GM18526 (cell line): ENCODE results near the gene CACNA2D4.

ENCODE experiments used
- POLR2A ChIP-seq: IDR thresholded peaks from 3 replicates; pipeline ENCODE4 v1.6.1; 2011; ENCODE audit not compliant: insufficient read length; ENCODE audit errors: extremely low read depth

The CACNA2D4 gene

DNA sequence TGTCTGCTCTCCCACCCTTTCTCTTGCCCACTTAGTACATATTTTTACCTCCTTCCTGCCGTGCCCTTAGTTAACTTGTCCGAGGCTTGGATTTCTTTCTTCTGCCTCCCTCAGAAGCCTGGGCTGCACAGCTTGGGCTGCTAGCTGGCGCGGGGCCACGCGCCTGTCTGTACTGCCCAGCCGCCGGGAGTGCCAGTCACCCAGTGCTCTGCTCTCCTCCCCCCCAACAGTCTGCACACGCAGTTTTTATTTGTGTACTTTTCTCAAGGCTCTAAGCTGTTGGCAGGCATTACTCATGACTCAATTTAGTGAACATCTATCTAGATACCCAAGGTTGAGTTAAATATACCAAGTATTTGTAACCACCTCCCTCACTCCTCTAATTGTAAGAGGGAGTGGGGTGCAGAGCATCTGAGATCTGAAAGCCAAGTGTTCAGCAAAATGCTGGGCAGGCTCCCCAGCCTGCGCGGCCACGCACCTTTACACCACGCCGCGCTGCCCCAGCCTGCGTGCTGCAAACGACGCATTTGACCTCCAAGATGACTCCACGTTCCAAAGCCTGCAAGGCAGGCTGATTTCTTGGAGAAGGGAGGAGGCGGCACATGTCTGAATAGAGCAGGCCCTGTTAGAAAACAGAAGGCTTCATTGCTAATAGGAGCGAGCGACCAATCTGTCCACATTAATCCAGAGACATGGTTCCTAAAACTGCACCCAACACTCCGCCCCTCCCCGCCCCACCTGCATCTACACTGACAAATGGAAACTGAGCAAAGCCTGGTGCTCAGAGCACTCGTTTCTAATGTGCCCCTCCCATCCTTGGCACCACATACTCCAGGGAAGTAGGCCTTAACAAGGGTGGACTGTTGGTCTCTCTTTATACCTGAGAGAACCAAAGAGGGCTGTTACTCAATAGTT is 18.2 kb upstream of the CACNA2D4 start:
- no peak for TF ChIP-seq POLR2A

DNA sequence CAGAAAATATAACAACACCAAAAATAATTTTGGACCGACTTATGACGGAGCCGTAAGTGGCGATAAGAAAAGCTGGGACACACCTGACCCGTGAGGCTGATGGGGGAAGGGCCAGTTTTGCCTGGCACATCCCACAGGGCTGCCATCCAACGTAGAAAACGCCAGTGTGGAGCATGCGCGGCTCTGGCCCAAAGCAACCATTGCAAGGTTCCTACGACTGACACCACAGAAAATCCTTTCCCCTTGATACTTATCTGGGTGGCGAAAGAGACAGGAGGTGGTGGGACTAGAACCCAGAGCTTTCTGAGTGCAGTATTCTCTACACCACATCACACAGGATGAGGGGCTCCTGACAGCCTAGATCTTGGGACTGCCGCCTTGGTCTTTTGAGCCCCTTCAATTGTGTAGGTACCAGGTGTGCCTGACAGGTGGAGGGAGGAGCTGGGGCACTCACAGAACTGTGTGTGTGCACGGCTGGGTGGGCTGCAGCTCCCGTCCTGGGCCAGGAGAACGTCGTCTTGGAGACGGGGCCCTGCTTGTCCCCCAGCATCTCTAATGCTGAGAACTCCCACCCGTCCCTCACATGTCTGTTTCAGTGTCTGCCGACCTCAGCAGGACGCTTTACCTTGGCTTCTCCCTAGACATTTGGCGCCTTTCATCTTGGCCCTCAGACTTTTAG is 17.4 kb upstream of the CACNA2D4 start:
- TF ChIP-seq POLR2A: no peak

DNA sequence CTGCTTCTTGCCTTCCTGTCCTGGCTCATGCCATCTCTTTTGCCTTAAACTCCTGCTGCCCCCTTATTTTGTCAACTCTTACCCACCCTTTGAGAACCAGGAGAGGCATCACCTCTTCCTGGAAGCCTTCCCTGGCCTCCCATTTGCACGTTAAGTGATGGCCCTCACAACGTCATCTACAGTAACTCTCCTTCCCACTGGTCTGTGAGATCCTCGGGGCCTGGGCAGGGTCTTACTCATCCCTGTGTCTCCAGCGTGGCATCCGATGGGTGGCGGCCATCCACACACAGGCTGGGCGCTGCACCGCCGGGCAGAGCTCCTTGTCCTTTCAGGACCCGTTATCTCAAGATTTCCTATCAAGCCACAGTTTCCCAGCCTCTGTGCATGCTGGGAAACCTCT is 16.8 kb upstream of the CACNA2D4 start:
- no peak for TF ChIP-seq POLR2A

DNA sequence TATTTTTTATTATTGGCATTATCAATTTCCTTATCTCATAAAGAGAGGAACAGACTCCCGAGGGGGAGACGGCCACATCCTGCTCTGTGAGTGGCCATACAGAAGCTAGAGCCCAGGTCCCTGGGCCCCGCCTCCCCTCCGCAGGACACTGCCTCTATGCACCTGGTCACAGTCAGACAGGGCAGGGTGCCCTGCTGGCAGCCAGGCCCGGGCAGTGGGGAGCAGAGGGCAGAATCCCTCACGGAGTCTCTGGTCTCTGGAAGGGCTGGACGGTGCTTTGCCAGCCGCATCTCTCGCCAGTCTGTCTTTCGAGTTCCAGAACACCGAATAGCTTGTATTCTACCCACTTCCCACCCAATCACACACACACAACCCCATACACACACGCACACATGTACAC is 16.4 kb upstream of the CACNA2D4 start:
- no peak for TF ChIP-seq POLR2A

DNA sequence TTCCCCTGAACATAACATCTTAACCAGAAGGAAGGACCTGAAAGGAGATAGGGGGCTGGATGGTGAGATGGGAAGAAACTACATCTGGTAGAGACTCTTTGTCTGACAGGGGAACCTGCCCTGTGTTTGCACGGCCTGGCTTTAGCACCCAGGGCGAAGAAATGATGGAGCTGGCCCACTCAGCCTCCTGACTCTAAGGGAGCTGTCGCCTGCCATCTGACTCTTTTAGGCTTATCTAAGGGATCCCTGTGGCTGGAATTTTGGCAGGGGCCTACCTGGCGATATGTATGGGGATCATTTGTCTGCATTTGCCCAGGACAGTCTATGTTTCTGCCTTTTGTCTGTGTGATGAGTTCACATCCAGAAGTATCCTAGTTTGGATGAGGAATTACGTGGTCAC is 15.6 kb upstream of the CACNA2D4 start:
- no peak for TF ChIP-seq POLR2A

DNA sequence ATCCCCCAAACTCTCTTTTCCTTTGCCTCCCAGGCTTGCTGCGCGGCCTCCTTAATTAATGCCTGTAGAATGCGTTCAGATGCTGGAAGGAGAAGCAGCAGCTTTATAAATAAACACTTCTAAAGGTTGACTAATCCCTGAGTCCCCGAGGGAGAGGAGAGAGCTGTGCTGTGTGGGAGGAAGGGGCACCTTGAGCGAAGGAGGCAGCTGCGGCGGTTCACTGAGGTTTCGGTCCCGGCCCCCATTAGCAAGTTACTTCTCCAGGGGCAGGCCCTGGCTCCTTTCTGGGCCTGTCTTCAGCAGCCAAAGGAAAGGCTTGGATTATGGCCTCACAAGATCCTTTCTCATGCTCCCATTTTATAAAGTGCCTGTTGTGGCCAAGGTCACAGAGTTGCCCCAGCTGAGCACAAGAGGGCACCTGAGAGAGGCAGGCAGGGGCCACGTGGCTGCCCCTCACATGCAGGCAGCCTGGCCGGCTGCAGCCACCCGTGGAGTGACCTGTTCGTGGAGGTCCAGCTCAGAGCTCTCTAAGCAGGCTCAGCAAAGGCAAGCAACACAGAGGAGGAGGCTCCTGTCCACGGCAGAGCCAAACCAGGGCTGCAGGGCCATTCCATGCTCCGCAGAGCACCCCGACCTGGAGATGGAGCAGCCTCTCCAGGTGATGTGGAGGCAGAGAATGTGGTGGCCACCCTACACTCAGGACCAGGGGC is 15.0 kb upstream of the CACNA2D4 start:
- no peak for TF ChIP-seq POLR2A

DNA sequence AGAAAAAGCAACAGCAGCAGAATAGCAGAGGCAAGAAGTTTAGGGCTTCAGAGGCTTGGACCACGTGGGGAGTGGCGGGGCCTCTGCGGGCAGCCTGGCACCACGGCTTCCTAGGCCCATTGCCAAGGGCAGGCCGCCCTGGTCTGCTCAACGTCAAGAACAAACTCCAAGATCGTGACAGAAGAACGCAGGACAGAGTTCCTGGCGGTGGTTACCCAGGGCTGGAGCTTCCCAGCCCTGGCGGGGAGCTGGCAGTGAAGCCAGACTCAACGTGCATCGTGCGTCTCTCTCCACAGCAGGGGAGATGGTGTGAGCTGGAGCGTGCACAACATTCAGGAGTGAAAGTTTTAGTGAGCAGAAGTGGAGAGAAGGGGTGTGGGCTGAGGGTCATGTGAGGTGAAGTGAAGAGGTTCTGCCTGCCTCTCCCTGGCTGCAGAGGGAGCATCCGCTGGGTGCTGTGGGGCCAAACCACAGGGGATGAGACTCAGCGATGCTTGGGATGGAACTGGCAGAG is 13.9 kb upstream of the CACNA2D4 start:
- TF ChIP-seq POLR2A: no peak

DNA sequence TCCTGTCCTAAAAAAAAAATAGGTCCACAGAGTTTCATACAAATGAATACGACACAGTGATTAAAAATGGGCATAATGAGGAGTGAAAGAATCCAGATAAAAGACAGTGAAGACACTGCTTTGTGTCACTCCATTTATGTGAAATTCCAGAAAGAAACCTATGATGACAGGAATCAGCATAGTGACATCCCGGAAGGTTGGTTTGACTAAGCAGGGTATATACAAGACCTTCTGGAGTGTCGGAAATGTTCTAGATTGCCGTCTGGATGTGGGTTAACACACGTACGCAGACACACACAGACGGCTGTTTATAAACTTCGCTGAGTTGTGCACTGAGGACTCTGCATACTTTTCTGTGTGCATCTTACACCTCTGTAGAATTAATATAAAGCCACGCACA is 13.2 kb upstream of the CACNA2D4 start:
- no peak for TF ChIP-seq POLR2A

DNA sequence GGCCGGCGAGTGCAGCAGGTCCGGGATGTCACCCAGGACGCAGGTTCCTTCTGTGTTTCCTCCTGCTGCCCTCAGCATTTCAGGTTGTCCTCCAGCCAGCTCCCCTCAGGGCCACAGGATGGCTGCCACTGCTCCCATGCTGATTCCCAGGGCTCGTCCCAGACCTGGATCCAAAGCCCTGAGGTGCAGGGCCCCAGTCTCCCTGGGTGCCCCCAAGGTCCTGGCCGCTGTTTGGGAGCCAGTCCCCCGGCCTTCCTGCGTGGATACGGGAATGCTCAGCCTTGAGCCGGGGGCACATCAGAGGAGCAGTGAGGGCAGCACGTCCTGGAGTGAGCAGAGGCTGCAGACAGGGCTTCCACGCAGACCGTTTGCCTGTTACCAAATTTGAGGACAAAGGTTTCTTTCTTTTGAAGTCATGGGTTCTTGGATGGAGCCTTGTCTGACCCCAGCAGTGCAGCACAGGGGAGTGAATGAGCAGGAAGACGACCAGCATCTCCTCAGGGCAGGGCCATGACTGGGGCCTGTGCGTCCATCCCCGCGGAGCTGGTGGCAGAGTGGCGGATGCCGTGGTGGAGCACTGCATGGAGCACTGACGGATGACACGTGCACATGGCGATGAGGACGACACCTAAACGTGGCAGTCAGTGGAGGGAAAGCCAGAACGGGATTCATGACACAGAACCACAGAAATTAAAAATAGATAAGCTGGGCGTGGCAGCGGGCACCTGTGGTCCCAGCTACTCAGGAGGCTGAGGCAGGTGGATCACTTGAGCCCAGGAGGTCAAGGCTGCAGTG is 12.5 kb upstream of the CACNA2D4 start:
- TF ChIP-seq POLR2A: no peak

DNA sequence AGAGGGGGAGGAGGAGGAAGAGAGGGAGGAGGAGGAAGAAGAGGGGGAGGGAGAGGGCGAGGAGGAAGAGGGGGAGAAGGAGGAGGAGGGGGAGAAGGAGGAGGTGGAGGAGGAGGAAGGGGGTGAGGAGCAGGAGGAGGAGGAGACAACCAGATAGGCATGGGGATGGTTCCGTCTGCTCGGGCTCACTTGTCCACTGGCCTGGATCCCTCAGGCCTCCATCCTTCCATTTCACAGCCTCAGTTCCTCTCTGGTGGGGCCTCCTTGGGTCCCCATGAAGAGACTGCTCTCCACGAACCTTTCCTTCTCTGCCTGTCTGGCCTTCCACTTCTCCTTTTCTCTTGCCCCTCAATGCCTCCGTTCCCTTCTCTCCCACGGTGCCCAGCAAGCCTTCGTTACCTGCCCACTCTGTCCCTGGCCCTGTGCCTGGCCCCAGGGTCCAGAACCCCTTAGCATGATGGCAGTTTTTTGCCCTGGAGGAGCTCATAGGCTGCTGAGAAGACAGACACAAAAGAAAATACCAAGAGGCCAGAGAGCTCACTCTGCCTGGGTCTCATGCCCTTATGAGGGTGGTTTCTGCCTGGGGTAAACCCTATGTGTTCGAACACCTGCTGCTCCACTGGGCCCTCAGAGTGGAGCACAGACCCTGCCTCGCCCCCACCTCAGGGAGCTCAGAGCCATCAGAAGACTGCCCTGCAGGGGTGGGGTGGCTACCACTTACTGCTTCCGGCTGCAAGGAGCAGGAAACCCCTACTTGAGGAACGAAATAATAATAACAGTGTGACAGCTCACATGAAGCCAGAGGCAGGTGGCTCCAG is 11.7 kb upstream of the CACNA2D4 start:
- no peak for TF ChIP-seq POLR2A

DNA sequence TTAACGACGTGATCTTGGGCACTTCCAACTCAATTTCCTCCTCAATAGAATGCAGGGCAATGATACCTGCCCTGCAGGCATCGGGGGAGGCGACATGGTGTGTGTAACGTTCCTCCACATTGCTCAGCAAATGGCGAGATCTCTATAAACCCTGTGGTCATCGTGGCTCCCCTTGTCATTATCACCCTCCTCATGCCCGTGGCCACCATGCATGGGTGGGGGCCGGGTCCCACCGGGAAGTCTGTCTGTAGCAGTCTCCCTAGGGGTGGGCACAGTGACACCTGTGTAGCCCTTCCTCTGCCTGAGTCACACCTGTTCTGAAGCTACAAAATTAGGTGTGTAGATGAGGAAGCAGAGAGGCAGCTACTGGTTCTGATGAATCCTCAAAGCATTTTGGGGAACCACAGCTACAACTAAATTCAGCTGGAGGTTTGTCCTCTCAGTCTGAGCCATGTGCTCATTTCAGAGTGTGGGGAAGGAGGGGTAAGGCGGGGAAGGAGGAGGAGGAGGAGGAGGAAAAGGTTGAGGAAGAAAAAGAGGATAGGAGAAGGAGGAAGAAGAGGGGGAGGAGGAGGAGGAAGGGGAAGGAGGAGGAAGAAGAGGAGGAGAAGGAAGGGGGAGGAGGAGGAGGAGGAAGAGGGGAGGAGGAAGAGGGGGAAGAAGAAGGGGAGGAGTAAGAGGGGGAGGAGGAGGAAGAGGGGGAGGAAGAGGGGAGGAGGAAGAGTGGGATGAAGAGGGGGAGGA is 11.0 kb upstream of the CACNA2D4 start:
- no peak for TF ChIP-seq POLR2A

DNA sequence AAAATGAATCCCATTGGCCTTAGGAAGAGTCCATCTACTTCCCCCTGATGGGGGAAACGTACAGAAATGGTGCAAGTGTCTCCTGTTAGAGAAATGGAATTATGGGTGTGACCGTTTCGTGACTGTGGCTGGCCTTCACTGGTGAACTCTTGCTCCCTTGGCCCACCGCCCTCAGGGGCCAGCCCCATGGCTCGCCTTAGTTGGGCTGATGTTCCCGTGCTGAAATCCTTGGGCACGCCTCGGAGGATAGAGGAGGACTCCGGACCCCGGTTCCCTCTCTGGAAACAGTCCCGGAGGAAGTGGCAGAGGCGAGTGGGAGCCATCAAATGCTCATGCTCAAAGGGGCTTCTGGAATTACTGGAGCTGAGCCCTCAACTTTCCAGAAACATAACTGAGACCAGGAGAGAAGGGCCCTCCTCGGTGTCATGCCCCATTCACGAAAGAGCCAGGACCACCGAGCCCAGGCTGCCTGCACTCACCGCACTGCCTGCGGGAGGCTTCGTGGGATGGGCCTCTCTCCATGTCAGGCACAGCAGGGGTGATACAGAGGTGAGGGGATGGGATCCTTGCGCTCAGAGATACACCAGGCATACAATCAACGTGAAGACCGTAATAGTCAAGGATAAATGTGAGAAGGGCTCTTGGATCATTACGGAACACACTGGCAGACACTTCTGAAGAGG is 10.1 kb upstream of the CACNA2D4 start:
- TF ChIP-seq POLR2A: no peak
